SK-N-MC (cell line): Measurements from ENCODE around the gene GPN2.
A peak's percentile ranks its signal among the peaks of the same experiment; 100 is the strongest.

Experiments
- DNase-seq: peaks from one replicate; pipeline ENCODE4 v3.0.0-alpha.2; 2011; ENCODE audit warnings: low read depth, low spot score
- H3K27ac ChIP-seq: fragments of 200-600 bp; sonication (generic); 2 replicates; pipeline ENCODE4 v1.5.1; 2016; ENCODE audit warnings: mixed run types
- H3K36me3 ChIP-seq: fragments of 200-600 bp; sonication (generic); 2 replicates; pipeline ENCODE4 v1.6.1; 2017; ENCODE audit warnings: antibody characterized with exemption, low read length, mixed read lengths; ENCODE audit not compliant: insufficient read depth
- H3K4me3 ChIP-seq: fragments of 200-600 bp; sonication (generic); 2 replicates; pipeline ENCODE4 v1.5.1; 2016
- H3K9ac ChIP-seq: fragments of 200-600 bp; sonication (generic); 2 replicates; pipeline ENCODE4 v1.8.0; 2017; ENCODE audit warnings: mixed run types, mixed read lengths; ENCODE audit not compliant: insufficient read length
- H3K9me3 ChIP-seq: fragments of 200-600 bp; sonication (generic); 2 replicates; pipeline ENCODE4 v1.6.1; 2017; ENCODE audit warnings: low read depth, mild to moderate bottlenecking, antibody characterized with exemption, low read length, moderate library complexity, mixed read lengths
- EZH2 ChIP-seq: fragments of 200-600 bp; sonication (generic); IDR thresholded peaks from one replicate; pipeline ENCODE4 v1.6.1; 2017; ENCODE audit warnings: antibody characterized with exemption
- FOXP2 ChIP-seq: optimal IDR thresholded peaks from 2 replicates; pipeline ENCODE3; 2011; ENCODE audit warnings: mild to moderate bottlenecking, moderate library complexity; ENCODE audit not compliant: insufficient read depth; ENCODE audit errors: extremely low read length, control extremely low read depth
- POLR2AphosphoS5 ChIP-seq: IDR thresholded peaks from 2 replicates; pipeline ENCODE4 v1.6.1; 2012; ENCODE audit warnings: mild to moderate bottlenecking, low read depth, low read length, borderline replicate concordance

GPN2 gene

DNA sequence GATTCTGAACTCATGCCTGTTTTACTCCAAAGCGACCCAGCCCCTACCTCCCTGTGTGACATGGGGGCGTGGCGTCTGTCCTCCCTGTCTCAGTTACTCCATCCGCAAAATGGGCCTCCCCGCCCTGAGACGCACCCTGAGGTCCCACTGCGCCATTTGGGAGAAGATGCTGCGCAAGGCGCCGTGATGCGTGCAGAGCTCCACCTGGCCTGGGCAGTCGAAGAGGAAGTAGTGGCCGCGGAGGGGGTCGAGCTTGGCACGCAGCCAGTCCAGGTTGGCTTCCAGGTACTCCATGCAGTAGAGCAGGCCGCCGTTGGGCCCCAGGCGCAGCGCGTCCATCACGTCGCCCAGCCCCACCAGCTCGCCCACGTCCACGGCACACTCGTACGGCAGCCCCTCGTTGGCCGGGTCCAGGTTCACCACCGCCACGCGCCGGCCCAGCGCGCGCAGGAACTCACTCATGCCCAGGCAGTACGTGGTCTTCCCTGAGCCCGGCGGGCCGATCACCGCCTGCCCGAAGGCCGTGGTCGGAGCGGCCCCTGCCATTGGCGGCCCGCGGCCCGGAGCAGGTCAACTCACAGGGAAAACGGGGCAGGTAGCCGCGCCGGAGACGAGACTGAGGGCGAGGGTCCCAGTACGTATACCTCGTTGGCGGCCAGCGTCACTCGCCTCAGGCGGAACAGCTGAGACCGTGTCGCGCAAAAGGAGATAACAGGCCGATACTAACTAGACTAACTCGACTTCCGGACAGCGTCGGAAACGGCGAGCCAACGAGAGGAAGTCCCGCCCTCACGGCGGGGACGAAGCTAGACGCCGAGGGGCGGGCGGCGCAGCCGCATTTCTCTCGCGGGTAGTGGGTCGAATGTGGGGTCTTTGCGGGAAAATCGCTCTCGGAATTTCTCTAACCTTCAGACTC is at the start of gene GPN2:
Gene GPN2 (minus strand): TSS at position 733 of the 916 bp plus-strand sequence. CDS start 187 bp downstream, at position 546.
- no peak for DNase-seq
- Histone ChIP-seq H3K36me3 (peaks cover 51% of the 10 kb centered on the region), H3K9ac (peak within 1 kb of the TSS; percentile 96), H3K9me3 (no peaks in the 10 kb centered on the region), H3K4me3 (peak within 1 kb of the TSS; percentile 98), H3K27ac (peak within 1 kb of the TSS; percentile 90)
- TF ChIP-seq FOXP2: no peak
- TF ChIP-seq POLR2AphosphoS5: peak; percentile 92

DNA sequence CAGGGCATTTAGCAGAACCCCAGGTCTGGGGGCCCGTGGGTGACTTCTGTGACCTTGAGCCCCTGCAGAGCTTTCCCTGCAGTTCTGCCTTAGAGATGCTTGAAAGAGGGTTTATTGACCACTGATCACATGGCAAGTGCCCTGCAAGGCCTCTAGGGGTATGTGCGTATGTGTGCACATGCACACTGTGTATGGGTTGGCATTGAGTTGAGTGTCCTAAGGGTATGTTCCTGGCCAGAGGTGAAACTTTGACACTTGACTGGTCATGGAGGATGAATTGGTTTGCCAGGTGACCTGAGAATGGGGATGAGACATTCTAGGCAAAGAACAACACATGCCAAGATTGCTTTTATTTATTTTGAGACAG is 48.6 kb upstream of the GPN2 start:
- Histone ChIP-seq H3K27ac (no peak overlapping the region), H3K36me3 (peaks cover 63% of the 10 kb centered on the region), H3K9ac (no peak overlapping the region), H3K4me3 (no peak overlapping the region), H3K9me3 (no peaks in the 10 kb centered on the region)
- no peak for TF ChIP-seq EZH2
- no peak for TF ChIP-seq POLR2AphosphoS5
- no peak for DNase-seq

DNA sequence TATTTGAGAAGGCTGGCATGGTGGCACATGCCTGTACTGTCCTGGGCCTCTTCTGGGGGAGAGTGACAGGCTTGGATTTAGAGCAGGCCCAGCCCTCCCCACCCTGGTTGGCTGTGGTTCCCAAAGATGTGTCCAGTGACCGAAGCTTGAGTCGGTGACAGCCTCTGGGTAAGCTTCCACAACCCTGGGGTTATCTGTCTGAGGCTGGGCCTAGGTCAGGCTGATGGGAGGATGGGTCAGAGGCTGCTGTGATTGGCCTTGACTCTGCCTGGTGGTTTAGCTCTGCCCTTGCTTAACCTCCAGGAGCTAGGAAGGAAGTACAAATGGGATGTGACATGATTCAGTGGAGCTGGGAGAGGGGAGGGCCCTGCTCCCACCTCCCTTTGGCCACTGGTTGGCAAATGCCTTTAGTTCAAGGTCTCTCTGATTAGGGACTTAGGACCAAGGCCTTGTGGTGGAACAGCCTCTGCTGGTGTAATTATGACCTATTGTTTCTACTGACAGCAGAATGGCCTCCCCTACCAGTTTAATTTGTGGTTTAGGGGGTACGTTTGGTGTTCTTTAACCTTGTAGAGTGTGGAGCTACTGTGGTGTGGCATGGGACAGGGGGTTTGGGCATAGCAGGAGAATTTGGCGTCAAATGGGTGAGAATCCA is 48.0 kb upstream of the GPN2 start:
- Histone ChIP-seq H3K9me3 (no peaks in the 10 kb centered on the region), H3K36me3 (peaks cover 62% of the 10 kb centered on the region), H3K4me3 (no peak overlapping the region), H3K9ac (no peak overlapping the region), H3K27ac (no peak overlapping the region)
- no peak for TF ChIP-seq FOXP2
- no peak for TF ChIP-seq EZH2
- TF ChIP-seq POLR2AphosphoS5: no peak
- no peak for DNase-seq

GRCh38 chr1:26936823-26937222 is 46.7 kb upstream of the GPN2 start:
- Histone ChIP-seq H3K27ac (no peak overlapping the region), H3K9ac (no peak overlapping the region), H3K9me3 (no peaks in the 10 kb centered on the region), H3K36me3 (peaks cover 60% of the 10 kb centered on the region), H3K4me3 (no peak overlapping the region)
- DNase-seq: no peak
- TF ChIP-seq EZH2: no peak
- no peak for TF ChIP-seq FOXP2
- TF ChIP-seq POLR2AphosphoS5: no peak

GRCh38 chr1:26932531-26932930 is 42.4 kb upstream of the GPN2 start:
- Histone ChIP-seq H3K36me3 (peaks cover 68% of the 10 kb centered on the region), H3K9me3 (no peaks in the 10 kb centered on the region), H3K27ac (no peak overlapping the region), H3K9ac (no peak overlapping the region), H3K4me3 (no peak overlapping the region)
- no peak for TF ChIP-seq EZH2
- TF ChIP-seq FOXP2: no peak
- no peak for TF ChIP-seq POLR2AphosphoS5
- no peak for DNase-seq

- H3K36me3 ChIP-seq: peaks cover 53% of the 10 kb centered on the region
- no peak for TF ChIP-seq FOXP2
- TF ChIP-seq POLR2AphosphoS5: no peak
- H3K4me3 ChIP-seq: no peak overlapping the region
- no peak overlapping the region for H3K27ac ChIP-seq
- DNase-seq: no peak
- H3K9me3 ChIP-seq: no peaks in the 10 kb centered on the region
- H3K9ac ChIP-seq: no peak overlapping the region
Observed at GRCh38 chr1:26923711-26924110, 33.6 kb upstream of the GPN2 start.

DNA sequence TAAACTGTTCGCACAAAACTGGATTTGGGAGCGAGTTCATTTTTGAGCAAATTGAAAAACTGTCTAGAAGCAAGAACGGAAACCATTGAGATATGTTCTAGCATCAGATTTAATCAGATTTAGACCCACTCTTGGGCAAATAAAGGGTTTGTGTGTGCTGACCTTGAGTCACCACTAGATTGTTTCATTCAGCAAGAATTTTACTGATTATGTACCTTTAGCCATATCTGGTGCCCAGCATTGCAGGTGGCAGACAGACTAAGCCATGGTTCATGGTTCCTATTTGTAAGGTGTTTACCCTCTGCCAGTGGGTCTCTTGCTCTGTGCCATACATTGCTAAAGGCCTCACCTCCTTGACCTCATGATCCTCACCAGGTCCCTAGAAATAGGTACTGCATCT is 32.8 kb upstream of the GPN2 start:
- H3K4me3 ChIP-seq: peak overlapping the region; percentile 96
- DNase-seq: no peak
- peak overlapping the region; percentile 94 for H3K9ac ChIP-seq
- no peaks in the 10 kb centered on the region for H3K9me3 ChIP-seq
- TF ChIP-seq FOXP2 (no peak), EZH2 (no peak), POLR2AphosphoS5 (no peak)
- peaks cover 45% of the 10 kb centered on the region for H3K36me3 ChIP-seq
- H3K27ac ChIP-seq: no peak overlapping the region

DNA sequence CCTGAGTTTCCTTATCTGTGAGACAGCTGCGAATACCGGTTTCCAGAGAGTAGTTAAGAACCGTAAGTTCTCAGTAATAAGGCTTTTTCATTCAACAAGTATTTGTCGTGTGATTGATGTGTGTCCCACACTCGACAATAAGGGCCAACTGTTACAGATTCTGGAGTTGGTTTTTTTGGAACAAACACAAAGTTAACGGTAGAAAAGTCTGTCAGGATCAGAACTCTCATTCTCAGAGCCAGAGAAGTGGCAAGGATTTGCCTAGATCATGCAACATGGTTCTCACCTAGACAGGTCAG is 32.3 kb upstream of the GPN2 start:
- Histone ChIP-seq H3K4me3 (peak overlapping the region; percentile 96), H3K9ac (peak overlapping the region; percentile 94), H3K9me3 (no peaks in the 10 kb centered on the region), H3K36me3 (peaks cover 40% of the 10 kb centered on the region), H3K27ac (no peak overlapping the region)
- no peak for DNase-seq
- no peak for TF ChIP-seq POLR2AphosphoS5
- no peak for TF ChIP-seq FOXP2
- no peak for TF ChIP-seq EZH2
